DOHH2 (cell line): Measurements from ENCODE around the gene ANP32B.

ENCODE experiments used
- CTCF ChIP-seq: fragments of 200-600 bp; sonication (generic); IDR thresholded peaks from one replicate; pipeline ENCODE4 v1.5.1; 2014; ENCODE audit warnings: antibody characterized with exemption, mild to moderate bottlenecking, low read depth, low read length; ENCODE audit not compliant: poor library complexity, severe bottlenecking
- EZH2phosphoT487 ChIP-seq: fragments of 200-600 bp; sonication (generic); IDR thresholded peaks from 2 replicates; pipeline ENCODE4 v1.6.1; 2017; ENCODE audit warnings: borderline replicate concordance, mild to moderate bottlenecking, antibody characterized with exemption, low read length, moderate library complexity, mixed read lengths

- TF ChIP-seq CTCF (no peak), EZH2phosphoT487 (no peak)
These were observed 42.9 kb upstream of the ANP32B start for GRCh38 chr9:97940233-97940632.
